DMS 273 (cell line): ENCODE data around the gene CALML5.

ENCODE experiments used
- DNase-seq: peaks from one replicate; lab custom pipeline; 2025; ENCODE audit not compliant: unreplicated experiment; lab: John Stamatoyannopoulos, UW

Gene CALML5

GRCh38 chr10:5533098-5533731 lies 33.8 kb upstream of the CALML5 start:
- no peak for DNase-seq

- DNase-seq = no peak
Measured at GRCh38 chr10:5532618-5533097, 33.3 kb upstream of the CALML5 start.

- no peak for DNase-seq
Measured at GRCh38 chr10:5532307-5532605, 32.9 kb upstream of the CALML5 start.

- no peak for DNase-seq
Measured at GRCh38 chr10:5531558-5532306, 32.4 kb upstream of the CALML5 start.

GRCh38 chr10:5530846-5531557 lies 31.6 kb upstream of the CALML5 start:
- DNase-seq = no peak

- DNase-seq = no peak
Measured at GRCh38 chr10:5530412-5530806, 31.0 kb upstream of the CALML5 start.

GRCh38 chr10:5529702-5530411 lies 30.5 kb upstream of the CALML5 start:
- DNase-seq = no peak

- DNase-seq = no peak
Measured at GRCh38 chr10:5528989-5529701, 29.8 kb upstream of the CALML5 start.

GRCh38 chr10:5527332-5528200 lies 28.2 kb upstream of the CALML5 start:
- no peak for DNase-seq

GRCh38 chr10:5526691-5527331 lies 27.4 kb upstream of the CALML5 start:
- no peak for DNase-seq

GRCh38 chr10:5525561-5526341 lies 26.4 kb upstream of the CALML5 start:
- DNase-seq = no peak

GRCh38 chr10:5524641-5525560 lies 25.5 kb upstream of the CALML5 start, which contains the start of gene CALML3:
Gene CALML3 (plus strand): TSS chr10:5524961. CDS start chr10:5525086, 125 bp downstream.
- DNase-seq = peak; percentile 4

GRCh38 chr10:5523796-5524574 lies 24.6 kb upstream of the CALML5 start:
- DNase-seq = no peak

- DNase-seq = no peak
Measured at GRCh38 chr10:5522913-5523560, 23.7 kb upstream of the CALML5 start.

- DNase-seq = no peak
Measured at GRCh38 chr10:5519054-5519453, 19.7 kb upstream of the CALML5 start.

GRCh38 chr10:5518143-5518542 lies 18.8 kb upstream of the CALML5 start:
- DNase-seq = no peak
